Body of pancreas (tissue), 4 donors: ENCODE data around the gene PKN1.

ENCODE experiments used
- POLR2A ChIP-seq, 3 donors: fragments of 450-650 bp; IDR thresholded peaks; one replicate each; pipeline ENCODE4 v1.6.1; 2016; ENCODE audit warnings: antibody characterized with exemption in 3 of 3, mild to moderate bottlenecking in 2 of 3
- TF ChIP-seq, protein P1 (sequence below), 7 experiments: fragments of 450-650 bp in 4 of 7; fragments of 200-600 bp in 3 of 7; sonication (generic) in 3 of 7; IDR thresholded peaks; one replicate each; pipeline ENCODE4 v1.5.1; 2016 to 2019; ENCODE audit warnings: antibody characterized with exemption in 7 of 7

DNA sequence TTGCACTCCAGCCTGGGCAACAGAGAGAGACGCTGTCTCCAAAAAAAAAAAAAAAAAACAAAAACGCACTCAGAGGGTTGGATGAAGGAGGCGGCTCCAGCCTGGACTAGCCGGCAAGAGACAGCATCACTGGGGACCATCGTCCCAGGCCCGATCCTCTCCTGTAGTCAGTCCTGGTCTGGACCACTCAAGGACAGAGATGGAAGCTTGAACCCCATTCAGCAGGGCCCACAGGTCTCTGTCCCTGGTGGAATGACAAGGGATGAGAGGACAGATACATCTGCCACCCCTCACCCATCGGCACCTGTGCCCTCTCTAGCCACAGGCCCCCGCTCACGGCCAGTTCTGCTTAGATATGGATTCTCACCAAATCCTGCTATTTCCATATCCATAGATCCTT lies 37.8 kb upstream of the PKN1 start:
- TF ChIP-seq, protein P1, sequence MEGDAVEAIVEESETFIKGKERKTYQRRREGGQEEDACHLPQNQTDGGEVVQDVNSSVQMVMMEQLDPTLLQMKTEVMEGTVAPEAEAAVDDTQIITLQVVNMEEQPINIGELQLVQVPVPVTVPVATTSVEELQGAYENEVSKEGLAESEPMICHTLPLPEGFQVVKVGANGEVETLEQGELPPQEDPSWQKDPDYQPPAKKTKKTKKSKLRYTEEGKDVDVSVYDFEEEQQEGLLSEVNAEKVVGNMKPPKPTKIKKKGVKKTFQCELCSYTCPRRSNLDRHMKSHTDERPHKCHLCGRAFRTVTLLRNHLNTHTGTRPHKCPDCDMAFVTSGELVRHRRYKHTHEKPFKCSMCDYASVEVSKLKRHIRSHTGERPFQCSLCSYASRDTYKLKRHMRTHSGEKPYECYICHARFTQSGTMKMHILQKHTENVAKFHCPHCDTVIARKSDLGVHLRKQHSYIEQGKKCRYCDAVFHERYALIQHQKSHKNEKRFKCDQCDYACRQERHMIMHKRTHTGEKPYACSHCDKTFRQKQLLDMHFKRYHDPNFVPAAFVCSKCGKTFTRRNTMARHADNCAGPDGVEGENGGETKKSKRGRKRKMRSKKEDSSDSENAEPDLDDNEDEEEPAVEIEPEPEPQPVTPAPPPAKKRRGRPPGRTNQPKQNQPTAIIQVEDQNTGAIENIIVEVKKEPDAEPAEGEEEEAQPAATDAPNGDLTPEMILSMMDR (IDR thresholded peaks at IDR 0.05) = no peak
- no peak for TF ChIP-seq POLR2A (IDR thresholded peaks at IDR 0.05)
